ENCODE data around the gene ASB11. TPM values are rescaled to one million over a fixed set of nuclear protein-coding genes. Genes with fewer than 3 reads are reported as not detected.

ASB11 gene
- total RNA-seq, 1 donor from 2014 or later: not detected

DNA sequence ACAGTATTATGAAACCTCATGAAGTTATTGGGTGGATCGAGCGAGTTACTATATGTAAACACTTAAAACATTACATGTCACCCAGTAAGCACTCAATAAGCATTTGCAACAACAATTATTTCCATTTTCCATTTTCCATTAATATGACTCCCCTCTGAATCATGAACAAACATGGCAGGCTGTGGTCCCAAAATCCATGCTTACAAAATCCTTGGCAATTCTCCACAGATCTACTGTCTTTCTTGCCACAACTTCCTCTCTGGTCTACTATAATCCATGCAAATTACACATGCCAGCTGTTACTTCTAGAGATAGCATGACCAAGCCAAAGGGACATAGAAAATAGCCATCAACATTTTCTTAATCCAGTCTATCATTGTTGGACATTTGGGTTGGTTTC lies 22.0 kb downstream of the ASB11 start:
- no peak for DNase-seq (ENCODE audit: low spot score)
- no peaks in the 10 kb centered on the region for H3K36me3 ChIP-seq
- no peak overlapping the region for H3K9ac ChIP-seq
- no peak overlapping the region for H3K27ac ChIP-seq
- H2AFZ ChIP-seq (replicated peaks): no peak overlapping the region
- no peak overlapping the region for H3K27ac Mint-ChIP-seq
- no peaks in the 10 kb centered on the region for H3K9me3 Mint-ChIP-seq
- H3K4me2 ChIP-seq: no peak overlapping the region
- no peaks in the 10 kb centered on the region for H4K20me1 ChIP-seq (ENCODE audit: low read depth)
- TF ChIP-seq EZH2 (IDR thresholded peaks at IDR 0.05): no peak
- no peak for TF ChIP-seq EZH2phosphoT487 (IDR thresholded peaks at IDR 0.05)
- TF ChIP-seq, protein P1, sequence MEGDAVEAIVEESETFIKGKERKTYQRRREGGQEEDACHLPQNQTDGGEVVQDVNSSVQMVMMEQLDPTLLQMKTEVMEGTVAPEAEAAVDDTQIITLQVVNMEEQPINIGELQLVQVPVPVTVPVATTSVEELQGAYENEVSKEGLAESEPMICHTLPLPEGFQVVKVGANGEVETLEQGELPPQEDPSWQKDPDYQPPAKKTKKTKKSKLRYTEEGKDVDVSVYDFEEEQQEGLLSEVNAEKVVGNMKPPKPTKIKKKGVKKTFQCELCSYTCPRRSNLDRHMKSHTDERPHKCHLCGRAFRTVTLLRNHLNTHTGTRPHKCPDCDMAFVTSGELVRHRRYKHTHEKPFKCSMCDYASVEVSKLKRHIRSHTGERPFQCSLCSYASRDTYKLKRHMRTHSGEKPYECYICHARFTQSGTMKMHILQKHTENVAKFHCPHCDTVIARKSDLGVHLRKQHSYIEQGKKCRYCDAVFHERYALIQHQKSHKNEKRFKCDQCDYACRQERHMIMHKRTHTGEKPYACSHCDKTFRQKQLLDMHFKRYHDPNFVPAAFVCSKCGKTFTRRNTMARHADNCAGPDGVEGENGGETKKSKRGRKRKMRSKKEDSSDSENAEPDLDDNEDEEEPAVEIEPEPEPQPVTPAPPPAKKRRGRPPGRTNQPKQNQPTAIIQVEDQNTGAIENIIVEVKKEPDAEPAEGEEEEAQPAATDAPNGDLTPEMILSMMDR (IDR thresholded peaks at IDR 0.05): no peak
- H3F3A ChIP-seq (ENCODE audit: low read depth): no peaks in the 10 kb centered on the region
- H3K79me2 ChIP-seq (ENCODE audit: low read depth): no peaks in the 10 kb centered on the region
- peaks cover under 1% of the 10 kb centered on the region for H3K27me3 Mint-ChIP-seq (ENCODE audit: insufficient read depth, low read depth)
- no peaks in the 10 kb centered on the region for H3K9me3 ChIP-seq (ENCODE audit: low read depth)
- H3K4me1 Mint-ChIP-seq: no peaks in the 10 kb centered on the region
- no peak overlapping the region for H3K4me3 ChIP-seq
- no peaks in the 10 kb centered on the region for H3K27me3 ChIP-seq
- H3K4me3 Mint-ChIP-seq: no peak overlapping the region
- no peaks in the 10 kb centered on the region for H3K36me3 Mint-ChIP-seq
- H3K4me1 ChIP-seq: no peaks in the 10 kb centered on the region

DNA sequence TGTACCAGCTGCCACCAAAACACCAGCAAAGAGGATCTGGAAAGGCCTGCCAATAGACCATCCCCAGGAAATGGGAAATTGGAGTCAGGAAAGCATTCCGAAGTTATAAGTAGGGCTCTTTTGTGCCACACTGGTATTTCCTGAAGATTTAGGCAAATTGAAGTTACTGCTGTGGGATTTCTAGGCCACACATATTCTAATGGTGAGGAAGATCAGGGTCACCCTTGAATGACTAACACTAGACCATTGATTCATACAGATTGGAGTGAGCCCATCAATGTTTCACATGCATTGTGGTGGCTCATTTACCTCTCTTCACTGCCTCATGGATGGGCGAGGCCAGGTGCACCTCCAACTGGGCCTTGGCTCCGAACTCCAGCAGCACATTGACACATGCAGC lies 22.6 kb downstream of the ASB11 start:
- Histone ChIP-seq H3K4me2 (no peak overlapping the region), H4K20me1 (ENCODE audit: low read depth) (no peaks in the 10 kb centered on the region), H3K79me2 (ENCODE audit: low read depth) (no peaks in the 10 kb centered on the region), H3K9ac (no peak overlapping the region), H3K4me1 (no peaks in the 10 kb centered on the region), H3F3A (ENCODE audit: low read depth) (no peaks in the 10 kb centered on the region), H2AFZ (replicated peaks) (no peak overlapping the region), H3K9me3 (ENCODE audit: low read depth) (no peaks in the 10 kb centered on the region), H3K27me3 (no peaks in the 10 kb centered on the region), H3K4me3 (no peak overlapping the region), H3K27ac (no peak overlapping the region), H3K36me3 (no peaks in the 10 kb centered on the region)
- Mint-ChIP-seq H3K4me1 (no peaks in the 10 kb centered on the region), H3K36me3 (no peaks in the 10 kb centered on the region), H3K9me3 (no peaks in the 10 kb centered on the region), H3K27me3 (ENCODE audit: insufficient read depth, low read depth) (no peaks in the 10 kb centered on the region), H3K4me3 (no peak overlapping the region), H3K27ac (no peak overlapping the region)
- TF ChIP-seq, protein P1 (IDR thresholded peaks at IDR 0.05): no peak
- TF ChIP-seq EZH2phosphoT487 (IDR thresholded peaks at IDR 0.05) (no peak), EZH2 (IDR thresholded peaks at IDR 0.05) (no peak)
- DNase-seq (ENCODE audit: low spot score): no peak

DNA sequence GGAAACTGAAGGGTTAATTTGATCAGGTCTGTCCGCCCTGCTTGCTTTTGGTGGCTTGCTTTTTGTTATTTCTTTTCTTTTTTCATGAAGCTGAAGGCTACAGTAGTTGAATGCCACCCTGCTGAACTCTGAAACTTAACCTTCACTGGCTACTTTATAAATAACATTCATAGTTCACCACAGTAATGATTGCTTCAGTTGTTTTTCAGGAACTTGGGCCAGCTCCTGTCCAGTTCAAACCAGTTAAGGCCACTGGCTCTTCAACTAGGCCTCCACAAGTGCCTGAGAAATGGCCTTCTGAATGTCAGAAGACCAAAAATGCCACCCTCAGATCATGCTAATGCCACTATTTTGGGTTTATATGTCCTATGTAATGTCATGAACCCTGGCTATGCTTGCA lies 37.8 kb downstream of the ASB11 start:
- Mint-ChIP-seq H3K27me3 (ENCODE audit: insufficient read depth, low read depth) (peaks cover 6% of the 10 kb centered on the region), H3K27ac (no peak overlapping the region), H3K4me1 (no peaks in the 10 kb centered on the region), H3K36me3 (no peaks in the 10 kb centered on the region), H3K9me3 (peaks cover 2% of the 10 kb centered on the region), H3K4me3 (no peak overlapping the region)
- peaks cover 5% of the 10 kb centered on the region for H3K9me3 ChIP-seq (ENCODE audit: low read depth)
- H3F3A ChIP-seq (ENCODE audit: low read depth): no peaks in the 10 kb centered on the region
- H2AFZ ChIP-seq (replicated peaks): no peak overlapping the region
- H3K4me2 ChIP-seq: no peak overlapping the region
- H3K4me1 ChIP-seq: no peaks in the 10 kb centered on the region
- no peak for DNase-seq (ENCODE audit: low spot score)
- H3K27ac ChIP-seq: no peak overlapping the region
- no peak overlapping the region for H3K9ac ChIP-seq
- H3K4me3 ChIP-seq: no peak overlapping the region
- no peaks in the 10 kb centered on the region for H4K20me1 ChIP-seq (ENCODE audit: low read depth)
- TF ChIP-seq EZH2phosphoT487 (IDR thresholded peaks at IDR 0.05) (no peak), EZH2 (IDR thresholded peaks at IDR 0.05) (no peak)
- TF ChIP-seq, protein P1 (IDR thresholded peaks at IDR 0.05): no peak
- H3K27me3 ChIP-seq: no peaks in the 10 kb centered on the region
- H3K36me3 ChIP-seq: no peaks in the 10 kb centered on the region
- no peaks in the 10 kb centered on the region for H3K79me2 ChIP-seq (ENCODE audit: low read depth)
